Activated CD8-positive, alpha-beta memory T cell treated with anti-CD3 and anti-CD28 coated beads, Interleukin-2, amount 50 U/mL, for 24 hours (primary cell): ENCODE results near the gene MRPL49.
"Not testable (repeated sequence)": the region's sequence is repeated elsewhere in the genome, so short reads cannot be mapped to it uniquely, and the experiment has no call there.

Source experiments
- DNase-seq: peaks from one replicate; pipeline ENCODE4 v3.0.0-alpha.2; 2020; ENCODE audit errors: extremely low read depth

Gene MRPL49

GRCh38 chr11:65132988-65133700 lies 11.0 kb downstream of the MRPL49 start:
- DNase-seq: no peak

- no peak for DNase-seq
Observed at GRCh38 chr11:65133724-65134123, 11.6 kb downstream of the MRPL49 start.

GRCh38 chr11:65134240-65134951 lies 12.3 kb downstream of the MRPL49 start, which contains the start of gene SYVN1:
TSS of gene SYVN1 (minus strand) at chr11:65134519. CDS start at chr11:65133601, 918 bp downstream.
- DNase-seq: peak; percentile 83

- peak; percentile 69 for DNase-seq
Observed at GRCh38 chr11:65134952-65135632, 13.0 kb downstream of the MRPL49 start.

GRCh38 chr11:65135633-65136145 lies 13.6 kb downstream of the MRPL49 start:
- no peak for DNase-seq

- no peak for DNase-seq
Observed at GRCh38 chr11:65136515-65137096, 14.5 kb downstream of the MRPL49 start.

GRCh38 chr11:65141896-65142494 lies 19.9 kb downstream of the MRPL49 start:
- no peak for DNase-seq

GRCh38 chr11:65147352-65148075 lies 25.4 kb downstream of the MRPL49 start:
- no peak for DNase-seq

GRCh38 chr11:65148657-65149056 lies 26.5 kb downstream of the MRPL49 start:
- DNase-seq: no peak

- DNase-seq: not testable (repeated sequence)
Observed at GRCh38 chr11:65150131-65150508, 28.0 kb downstream of the MRPL49 start.

- no peak for DNase-seq
Observed at GRCh38 chr11:65150509-65151299, 28.6 kb downstream of the MRPL49 start.

- DNase-seq: no peak
Observed at GRCh38 chr11:65151331-65151899, 29.3 kb downstream of the MRPL49 start.

- no peak for DNase-seq
Observed at GRCh38 chr11:65152122-65152521, 30.0 kb downstream of the MRPL49 start.

GRCh38 chr11:65156256-65156655 lies 34.1 kb downstream of the MRPL49 start:
- DNase-seq: no peak

- no peak for DNase-seq
Observed at GRCh38 chr11:65156926-65157325, 34.8 kb downstream of the MRPL49 start.

GRCh38 chr11:65157336-65157735 lies 35.2 kb downstream of the MRPL49 start:
- DNase-seq: no peak

GRCh38 chr11:65159012-65159411 lies 36.9 kb downstream of the MRPL49 start:
- no peak for DNase-seq

- no peak for DNase-seq
Observed at GRCh38 chr11:65160643-65161042, 38.5 kb downstream of the MRPL49 start.

GRCh38 chr11:65163684-65164083 lies 41.6 kb downstream of the MRPL49 start:
- DNase-seq: no peak
